Spleen (tissue), 7 donors: ENCODE results near the gene FAM53B.

Experiments
- CTCF ChIP-seq, 11 experiments: fragments of 200-600 bp in 7 of 11; fragments of 450-650 bp in 4 of 11; sonication (generic) in 4 of 11; IDR thresholded peaks in 8 of 11; conservative IDR thresholded peaks in 3 of 11; 1 replicate in 7 of 11; 2 replicates in 4 of 11; pipeline versions ENCODE4 v1.4.0 to v1.8.0; 2016 to 2021; ENCODE audit warnings: antibody characterized with exemption in 11 of 11, inconsistent platforms in 4 of 11, mild to moderate bottlenecking in 1 of 11
- POLR2AphosphoS5 ChIP-seq, 3 donors: sonication (generic); formaldehyde crosslinking; IDR thresholded peaks; one replicate each; pipeline ENCODE4 v1.5.1; 2017; ENCODE audit warnings: antibody characterized with exemption in 3 of 3
- donor health status: DM: no; HTN: no; CAD: no; lungs with moderate emphysema.
- donor health status: DM: no; HTN: no; CAD: no.
- donor health status: DM: no; HTN: no; CAD: no.

DNA sequence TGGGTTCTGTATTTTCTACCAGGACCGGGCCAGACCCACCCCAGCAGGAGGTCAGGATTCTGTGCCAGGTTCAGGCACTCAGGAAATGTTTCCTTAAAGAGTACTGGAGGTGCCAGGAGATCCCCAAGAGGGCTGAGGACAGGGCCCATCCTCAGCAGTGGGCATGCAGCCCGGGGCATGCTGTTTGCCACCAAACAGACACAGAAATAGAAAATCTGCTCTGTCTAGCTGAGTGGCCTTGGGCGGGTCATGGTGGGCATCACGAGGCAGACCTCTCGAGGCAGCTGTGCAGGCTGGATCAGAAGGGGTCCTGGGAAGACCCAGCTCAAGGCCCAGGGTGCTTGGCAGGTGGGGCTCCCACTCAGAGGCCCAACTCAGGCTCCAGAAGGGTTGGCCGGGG lies 105.0 kb downstream of the FAM53B start:
- no peak for TF ChIP-seq POLR2AphosphoS5 (IDR thresholded peaks at IDR 0.05)
- no peak for TF ChIP-seq CTCF (IDR thresholded peaks at IDR 0.05 in 8 of 11, conservative IDR thresholded peaks at IDR 0.05 in 3 of 11)
